Mononuclear cell (primary cell): ENCODE data around the gene EHD4. TPM values are rescaled to one million over a fixed set of nuclear protein-coding genes. Genes with fewer than 3 reads are reported as not detected.
A peak's percentile ranks its signal among the peaks of the same experiment; 100 is the strongest.

Experiments used
- H3K27me3 ChIP-seq: 2 replicates; pipeline ENCODE4 v1.6.0; 2011; ENCODE audit warnings: low read length, control low read depth; ENCODE audit not compliant: insufficient read depth
- H3K4me1 ChIP-seq: 2 replicates; pipeline ENCODE4 v1.5.1; 2011; ENCODE audit warnings: mild to moderate bottlenecking, low read length, control low read depth; ENCODE audit not compliant: insufficient read depth
- H3K4me3 ChIP-seq: 2 replicates; pipeline ENCODE4 v1.5.1; 2011; ENCODE audit warnings: mild to moderate bottlenecking, low read length, moderate library complexity
- H3K9me3 ChIP-seq: 2 replicates; pipeline ENCODE4 v1.5.1; 2011; ENCODE audit warnings: low read depth, mild to moderate bottlenecking, control low read depth, low read length
- total RNA-seq: library from RNA; depleted of rRNA; stranded (reverse); fragments of >200 nt; gene quantifications from one replicate; pipeline ENCODE4 v1.2.3, GENCODE V29; 2012

Gene EHD4
- total RNA-seq, 1 donor, result 35.3 TPM

- Histone ChIP-seq H3K4me3 (no peak overlapping the region), H3K9me3 (no peaks in the 10 kb centered on the region), H3K4me1 (peaks cover 3% of the 10 kb centered on the region), H3K27me3 (no peaks in the 10 kb centered on the region)
These were observed 5.5 kb upstream of the EHD4 start for GRCh38 chr15:41977757-41978383.

GRCh38 chr15:41975669-41976068, 3.3 kb upstream of the EHD4 start:
- Histone ChIP-seq H3K4me3 (no peak overlapping the region), H3K27me3 (no peaks in the 10 kb centered on the region), H3K4me1 (peaks cover 16% of the 10 kb centered on the region), H3K9me3 (no peaks in the 10 kb centered on the region)

DNA sequence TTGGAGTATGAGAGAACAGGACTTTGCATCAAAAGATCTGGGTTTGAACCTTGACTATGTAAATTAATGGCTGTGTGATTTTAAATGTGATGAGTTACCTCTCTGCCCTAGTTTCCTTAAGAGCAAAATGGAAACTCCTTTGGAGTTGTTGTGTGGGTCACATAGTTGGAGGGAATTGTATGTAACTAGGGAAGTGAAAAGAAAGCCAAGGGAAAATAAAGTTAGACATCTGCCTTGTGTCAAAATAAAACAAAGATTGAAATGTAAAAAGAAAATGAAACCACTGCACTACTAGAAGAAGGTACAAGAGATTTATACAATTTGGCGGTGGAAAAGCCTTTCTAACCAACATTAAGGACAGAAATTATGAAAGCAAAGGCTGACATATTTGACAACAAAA, 1.7 kb upstream of the EHD4 start:
- H3K9me3 ChIP-seq, result no peaks in the 10 kb centered on the region
- peaks cover 33% of the 10 kb centered on the region for H3K4me1 ChIP-seq
- H3K4me3 ChIP-seq, result no peak overlapping the region
- H3K27me3 ChIP-seq, result no peaks in the 10 kb centered on the region

GRCh38 chr15:41971895-41972252, 483 bp downstream of the EHD4 start:
- Histone ChIP-seq H3K9me3 (no peaks in the 10 kb centered on the region), H3K27me3 (no peaks in the 10 kb centered on the region), H3K4me1 (peaks cover 54% of the 10 kb centered on the region), H3K4me3 (peak overlapping the region; percentile 83)

DNA sequence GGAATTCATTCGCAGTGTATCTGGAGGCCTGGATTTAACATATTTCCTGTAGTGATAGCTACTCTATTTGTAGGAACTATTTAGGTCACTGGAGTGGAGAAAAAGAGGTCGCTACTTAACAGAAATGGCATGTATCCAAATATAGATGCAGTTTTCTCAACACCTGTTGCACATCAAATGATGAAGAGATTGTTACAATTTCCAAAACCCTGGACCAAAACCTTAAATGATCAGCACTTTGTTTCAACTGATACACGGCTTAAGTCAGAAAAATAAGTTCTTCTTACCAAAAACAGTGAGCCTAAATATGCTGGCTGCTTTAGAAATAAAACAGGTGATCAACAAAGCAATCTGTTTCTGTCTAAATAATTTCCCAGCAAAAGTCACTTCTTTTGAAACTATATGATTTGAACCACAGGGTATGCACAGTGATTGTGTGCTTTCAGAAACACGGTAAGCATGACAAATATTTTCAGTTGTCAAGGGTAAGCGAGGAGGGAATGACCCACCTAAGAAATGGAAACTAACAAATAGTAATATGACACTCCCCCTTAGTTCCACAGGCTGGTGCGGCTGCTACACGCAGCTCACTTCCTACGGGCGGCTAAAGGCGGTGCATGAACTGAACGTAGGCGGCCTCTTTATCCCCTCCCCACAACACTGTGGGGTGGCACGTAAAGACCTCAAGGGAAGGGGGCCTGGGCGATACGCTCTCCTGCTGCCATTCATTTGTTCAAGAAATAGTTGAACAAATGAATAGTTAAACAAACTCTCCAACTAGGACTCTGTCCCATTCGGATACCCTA, 1.1 kb downstream of the EHD4 start:
- Histone ChIP-seq H3K4me1 (peaks cover 60% of the 10 kb centered on the region), H3K27me3 (no peaks in the 10 kb centered on the region), H3K9me3 (no peaks in the 10 kb centered on the region), H3K4me3 (peak overlapping the region; percentile 83)

DNA sequence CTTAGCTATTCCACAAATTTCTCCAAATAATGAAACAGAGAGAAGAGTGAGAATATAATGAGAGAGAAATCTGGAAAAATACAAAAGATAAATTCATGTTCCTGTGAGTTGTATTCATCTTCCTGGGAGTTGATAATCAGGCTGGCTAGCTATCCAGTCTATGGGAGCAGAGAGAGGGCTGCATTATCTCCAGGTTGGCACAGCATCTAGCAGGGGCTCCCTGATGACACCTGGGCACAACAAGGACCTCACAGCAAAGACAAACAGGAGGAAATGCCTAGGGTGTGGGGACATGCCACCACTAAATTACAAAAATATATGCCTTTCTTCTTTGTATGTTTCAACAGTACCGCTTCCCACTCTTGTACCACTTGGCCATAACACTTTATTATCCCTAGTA, 1.9 kb downstream of the EHD4 start:
- H3K27me3 ChIP-seq, result no peaks in the 10 kb centered on the region
- H3K4me1 ChIP-seq, result peaks cover 65% of the 10 kb centered on the region
- H3K4me3 ChIP-seq, result no peak overlapping the region
- H3K9me3 ChIP-seq, result no peaks in the 10 kb centered on the region

GRCh38 chr15:41969851-41970431, 2.4 kb downstream of the EHD4 start:
- no peaks in the 10 kb centered on the region for H3K9me3 ChIP-seq
- no peak overlapping the region for H3K4me3 ChIP-seq
- H3K4me1 ChIP-seq, result peaks cover 65% of the 10 kb centered on the region

GRCh38 chr15:41968701-41969100, 3.7 kb downstream of the EHD4 start:
- Histone ChIP-seq H3K4me1 (peaks cover 65% of the 10 kb centered on the region), H3K9me3 (no peaks in the 10 kb centered on the region), H3K27me3 (no peaks in the 10 kb centered on the region), H3K4me3 (no peak overlapping the region)

More at GRCh38 chr15:41969851-41970431, 2.4 kb downstream of the EHD4 start:
- no peaks in the 10 kb centered on the region for H3K27me3 ChIP-seq

- no peak overlapping the region for H3K4me3 ChIP-seq
- peaks cover 60% of the 10 kb centered on the region for H3K4me1 ChIP-seq
- H3K9me3 ChIP-seq, result no peaks in the 10 kb centered on the region
- no peaks in the 10 kb centered on the region for H3K27me3 ChIP-seq
These were observed 4.7 kb downstream of the EHD4 start for GRCh38 chr15:41967506-41968206.

DNA sequence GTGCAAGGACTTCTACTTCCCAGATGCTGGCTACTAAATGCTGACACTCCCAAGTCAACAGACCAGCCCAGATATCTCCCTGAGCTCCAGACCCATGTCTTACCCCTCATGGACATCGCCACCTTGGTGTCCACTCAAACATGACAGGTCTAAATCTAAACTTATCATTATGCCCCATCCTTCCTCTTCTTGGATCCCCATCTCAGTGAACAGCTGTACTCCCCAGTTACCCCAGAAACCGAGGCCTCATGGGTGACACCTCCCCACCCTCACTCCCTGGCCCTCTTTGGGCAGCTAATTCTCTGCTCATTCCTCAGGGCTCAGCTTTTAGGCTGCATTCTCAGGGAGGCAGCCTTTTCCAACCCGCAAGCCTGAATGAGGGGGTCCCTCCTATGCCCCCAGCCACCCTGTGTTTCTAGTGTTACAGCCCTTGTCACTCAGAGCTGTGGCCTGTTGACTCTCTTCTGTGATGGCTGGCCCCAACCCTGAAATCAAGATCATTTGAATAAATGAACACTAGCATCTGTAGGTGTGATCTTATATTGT, 5.4 kb downstream of the EHD4 start:
- no peak overlapping the region for H3K4me3 ChIP-seq

GRCh38 chr15:41966414-41966812, 5.9 kb downstream of the EHD4 start:
- Histone ChIP-seq H3K4me3 (no peak overlapping the region), H3K27me3 (no peaks in the 10 kb centered on the region), H3K4me1 (peaks cover 56% of the 10 kb centered on the region), H3K9me3 (no peaks in the 10 kb centered on the region)

More for the DNA sequence above, 5.4 kb downstream of the EHD4 start:
- no peaks in the 10 kb centered on the region for H3K9me3 ChIP-seq
- peaks cover 60% of the 10 kb centered on the region for H3K4me1 ChIP-seq
- H3K27me3 ChIP-seq, result no peaks in the 10 kb centered on the region

DNA sequence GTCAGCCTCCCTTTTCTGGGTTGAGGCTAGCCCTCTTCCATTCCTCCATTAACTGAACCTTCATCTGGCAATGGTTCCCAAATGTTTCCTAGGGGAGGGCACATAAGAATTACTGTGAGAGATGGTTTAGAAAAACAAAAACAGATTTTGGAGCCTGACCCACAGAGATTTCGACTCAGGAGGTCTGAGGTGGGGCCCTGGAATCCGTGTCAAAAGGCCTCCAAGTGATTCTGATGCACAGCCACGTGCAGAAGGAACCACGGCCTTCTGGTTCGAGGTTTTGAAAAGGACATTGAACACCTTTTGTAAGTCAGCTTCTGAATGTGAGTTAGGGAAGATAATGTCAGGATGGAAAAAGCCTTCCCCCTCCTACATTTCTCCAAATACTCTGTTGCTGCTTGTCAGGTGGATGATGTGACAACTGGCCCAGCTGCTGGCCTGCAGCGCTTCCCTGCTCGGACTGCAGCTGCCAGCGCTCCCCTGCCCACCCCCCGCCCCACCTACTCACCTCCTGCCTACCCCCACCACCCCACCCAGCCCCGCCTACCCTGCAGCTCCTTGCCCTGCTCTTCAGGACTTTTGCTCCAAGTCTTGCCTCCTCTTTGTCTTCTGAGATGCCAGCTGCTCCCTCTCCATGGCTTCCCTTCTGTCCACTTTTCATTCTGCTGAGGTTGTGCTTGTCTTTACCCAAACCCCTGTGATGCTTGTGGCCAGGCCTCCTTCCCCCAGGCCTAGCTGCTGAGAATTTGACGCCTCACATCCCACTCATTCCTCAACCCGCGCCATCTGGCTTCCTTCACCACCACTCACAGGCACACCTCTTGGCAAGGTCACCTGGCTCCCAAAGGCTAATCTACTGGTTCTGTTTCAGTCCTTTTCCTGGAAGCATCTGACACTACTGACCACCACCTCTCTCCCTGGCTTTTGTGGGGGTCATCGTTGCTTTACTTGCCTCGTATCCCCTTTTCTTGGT, 6.6 kb downstream of the EHD4 start:
- Histone ChIP-seq H3K4me1 (peaks cover 49% of the 10 kb centered on the region), H3K9me3 (no peaks in the 10 kb centered on the region), H3K27me3 (no peaks in the 10 kb centered on the region), H3K4me3 (no peak overlapping the region)

GRCh38 chr15:41961595-41962202, 10.7 kb downstream of the EHD4 start:
- Histone ChIP-seq H3K9me3 (no peaks in the 10 kb centered on the region), H3K27me3 (no peaks in the 10 kb centered on the region), H3K4me3 (no peak overlapping the region), H3K4me1 (peaks cover 9% of the 10 kb centered on the region)
